IPS-20b (cell line): Measurements from ENCODE around the gene C14orf132.

Experiments
- H3K27ac ChIP-seq: one replicate; pipeline ENCODE4 v1.5.1; 2013; ENCODE audit warnings: low read length
- H3K27me3 ChIP-seq: 2 replicates; pipeline ENCODE4 v1.6.1; 2013; ENCODE audit warnings: mild to moderate bottlenecking, low read length, inconsistent platforms; ENCODE audit not compliant: insufficient read depth
- H3K36me3 ChIP-seq: 2 replicates; pipeline ENCODE4 v1.6.1; 2013; ENCODE audit warnings: low read depth, mild to moderate bottlenecking, inconsistent platforms, low read length, moderate library complexity; ENCODE audit not compliant: insufficient read depth
- H3K4me1 ChIP-seq: 2 replicates; pipeline ENCODE4 v1.6.1; 2013; ENCODE audit warnings: mild to moderate bottlenecking, control low read depth, inconsistent platforms, low read length, moderate library complexity; ENCODE audit not compliant: insufficient read depth
- H3K4me3 ChIP-seq: 2 replicates; pipeline ENCODE4 v1.5.1; 2013; ENCODE audit warnings: mild to moderate bottlenecking, low read length, inconsistent platforms
- H3K9ac ChIP-seq: 2 replicates; pipeline ENCODE4 v1.6.1; 2013; ENCODE audit warnings: low read depth, mild to moderate bottlenecking, inconsistent platforms, low read length, moderate library complexity
- H3K9me3 ChIP-seq: 2 replicates; pipeline ENCODE4 v1.6.1; 2013; ENCODE audit warnings: mild to moderate bottlenecking, low read depth, low read length, inconsistent platforms; ENCODE audit not compliant: insufficient read depth

Gene C14orf132

GRCh38 chr14:96054661-96055060, 15.5 kb downstream of the C14orf132 start:
- Histone ChIP-seq H3K9ac (no peak overlapping the region), H3K4me1 (peaks cover 9% of the 10 kb centered on the region; the same call in 1 of the 2 replicates), H3K9me3 (no peaks in the 10 kb centered on the region), H3K36me3 (peaks cover 6% of the 10 kb centered on the region; the same call in 1 of the 2 replicates), H3K27me3 (no peaks in the 10 kb centered on the region), H3K27ac (no peak overlapping the region), H3K4me3 (no peak overlapping the region)

- peaks cover 9% of the 10 kb centered on the region; the same call in 1 of the 2 replicates for H3K4me1 ChIP-seq
These were observed 16.0 kb downstream of the C14orf132 start for GRCh38 chr14:96055065-96055752.

DNA sequence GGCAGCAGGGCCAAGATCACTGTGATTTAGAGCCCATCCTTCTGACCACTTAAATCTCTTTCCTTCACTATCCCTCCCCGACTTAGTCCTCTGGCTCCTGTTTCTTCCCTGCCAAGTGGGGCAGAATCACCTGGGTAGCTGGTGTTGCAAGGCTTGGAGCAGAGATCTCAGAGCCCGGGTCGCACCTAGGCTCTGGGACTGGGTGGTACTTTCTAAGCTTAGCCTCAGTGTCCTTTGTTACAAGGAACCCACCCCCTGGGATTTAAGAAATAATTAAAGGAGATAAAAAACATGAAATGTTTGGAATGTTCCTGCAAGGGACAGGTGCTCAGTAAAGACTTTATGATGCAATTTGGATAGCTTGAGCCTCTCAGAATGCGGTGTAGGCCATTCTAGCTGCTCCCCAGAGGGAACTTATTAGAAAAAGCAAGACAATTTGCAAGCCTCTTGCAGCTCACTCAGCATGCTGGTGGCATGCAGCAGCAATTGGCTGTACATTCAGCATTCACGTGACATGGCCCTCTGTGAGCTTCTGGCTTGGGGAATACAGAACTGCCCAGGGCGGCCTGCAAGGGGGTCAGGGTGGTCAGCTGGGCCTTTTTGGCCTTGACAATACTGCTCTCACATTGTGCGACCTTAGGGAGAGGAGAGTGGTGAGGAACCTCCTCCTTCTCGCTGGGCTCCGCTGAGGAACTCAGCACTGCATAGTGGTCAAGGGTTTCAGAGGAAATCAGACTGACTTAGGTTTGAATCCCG, 16.8 kb downstream of the C14orf132 start:
- Histone ChIP-seq H3K27me3 (no peaks in the 10 kb centered on the region), H3K4me1 (peaks cover 9% of the 10 kb centered on the region; the same call in 1 of the 2 replicates), H3K4me3 (no peak overlapping the region), H3K9me3 (no peaks in the 10 kb centered on the region), H3K27ac (no peak overlapping the region), H3K36me3 (peaks cover 6% of the 10 kb centered on the region; the same call in 1 of the 2 replicates), H3K9ac (no peak overlapping the region)

More at GRCh38 chr14:96055065-96055752, 16.0 kb downstream of the C14orf132 start:
- Histone ChIP-seq H3K27ac (no peak overlapping the region), H3K36me3 (peaks cover 6% of the 10 kb centered on the region; the same call in 1 of the 2 replicates), H3K27me3 (no peaks in the 10 kb centered on the region), H3K9me3 (no peaks in the 10 kb centered on the region), H3K9ac (no peak overlapping the region), H3K4me3 (no peak overlapping the region)

- Histone ChIP-seq H3K4me1 (peaks cover 9% of the 10 kb centered on the region; the same call in 1 of the 2 replicates), H3K4me3 (no peak overlapping the region), H3K27me3 (no peaks in the 10 kb centered on the region), H3K36me3 (peaks cover 6% of the 10 kb centered on the region; the same call in 1 of the 2 replicates), H3K27ac (no peak overlapping the region), H3K9me3 (no peaks in the 10 kb centered on the region), H3K9ac (no peak overlapping the region)
These were observed 17.6 kb downstream of the C14orf132 start for GRCh38 chr14:96056509-96057422.

- H3K36me3 ChIP-seq = no peaks in the 10 kb centered on the region
- H3K4me1 ChIP-seq = peaks cover 9% of the 10 kb centered on the region; the same call in 1 of the 2 replicates
- H3K9ac ChIP-seq = no peak overlapping the region
- H3K4me3 ChIP-seq = no peak overlapping the region
- no peak overlapping the region for H3K27ac ChIP-seq
- no peaks in the 10 kb centered on the region for H3K9me3 ChIP-seq
- no peaks in the 10 kb centered on the region for H3K27me3 ChIP-seq
These were observed 18.6 kb downstream of the C14orf132 start for GRCh38 chr14:96057738-96058137.

DNA sequence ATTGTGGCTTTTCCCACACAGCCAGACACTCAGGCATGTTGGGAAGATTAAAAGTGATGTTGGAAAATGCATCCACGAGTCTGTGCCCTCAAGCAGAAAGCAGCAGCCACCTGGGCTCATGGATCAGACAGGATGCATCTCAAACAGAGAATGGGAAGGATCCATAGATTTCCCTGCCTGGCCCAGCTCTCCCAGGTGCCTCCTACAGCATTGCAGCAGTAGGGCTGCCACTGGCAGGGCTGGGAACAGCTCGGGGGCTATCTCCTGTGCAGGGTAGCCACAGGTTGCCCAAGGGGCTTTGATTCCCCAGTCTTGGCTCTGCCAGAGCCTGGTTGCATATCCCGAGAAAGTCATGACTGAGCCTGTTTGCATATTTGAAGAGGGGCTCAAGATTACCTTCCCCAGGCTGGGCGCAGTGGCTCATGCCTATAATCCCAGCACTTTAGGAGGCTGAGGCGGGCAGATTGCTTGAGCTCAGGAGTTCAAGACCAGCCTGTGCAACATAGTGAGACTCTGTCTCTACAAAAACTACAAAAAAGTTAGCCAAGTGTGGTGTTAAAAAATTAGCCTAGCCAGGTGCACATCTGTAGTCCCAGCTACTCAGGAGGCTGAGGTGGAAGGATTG, 19.5 kb downstream of the C14orf132 start:
- Histone ChIP-seq H3K36me3 (no peaks in the 10 kb centered on the region), H3K4me1 (peaks cover 9% of the 10 kb centered on the region; the same call in 1 of the 2 replicates), H3K9me3 (no peaks in the 10 kb centered on the region), H3K27me3 (no peaks in the 10 kb centered on the region), H3K27ac (no peak overlapping the region), H3K9ac (no peak overlapping the region), H3K4me3 (no peak overlapping the region)

DNA sequence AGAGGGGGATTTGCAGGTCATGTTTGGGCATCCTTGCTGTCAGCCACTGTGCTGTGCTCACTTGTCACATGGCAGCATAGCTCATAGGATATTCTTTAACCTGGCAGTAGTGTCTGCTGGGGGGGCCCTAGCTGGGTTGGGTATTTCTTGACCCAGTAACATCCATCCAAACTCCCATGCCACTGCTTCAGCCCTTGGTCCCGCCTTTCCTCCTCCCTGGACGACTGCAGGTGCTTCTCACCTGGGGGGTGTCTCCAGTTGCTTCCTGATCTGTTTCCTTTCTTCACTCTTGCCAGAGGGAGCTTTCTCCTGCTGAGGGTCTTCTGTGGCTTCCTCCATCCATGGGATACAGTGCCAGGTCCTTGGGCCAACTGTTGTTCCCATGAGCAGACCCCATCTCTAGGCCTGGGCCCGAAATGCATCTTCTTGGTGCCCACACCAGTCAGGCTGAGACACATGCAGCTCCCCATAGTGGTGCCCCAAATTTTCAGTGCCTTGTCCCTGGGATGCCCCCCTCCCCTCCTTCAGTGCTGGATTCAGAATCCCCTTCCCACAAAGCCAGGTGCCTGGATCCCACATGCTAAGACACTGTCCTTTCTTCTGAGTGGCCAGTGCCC, 20.5 kb downstream of the C14orf132 start:
- H3K4me1 ChIP-seq = peaks cover 9% of the 10 kb centered on the region; the same call in 1 of the 2 replicates
- no peaks in the 10 kb centered on the region for H3K36me3 ChIP-seq
- no peaks in the 10 kb centered on the region for H3K9me3 ChIP-seq
- H3K4me3 ChIP-seq = no peak overlapping the region
- H3K27ac ChIP-seq = no peak overlapping the region
- H3K27me3 ChIP-seq = no peaks in the 10 kb centered on the region
- no peak overlapping the region for H3K9ac ChIP-seq

GRCh38 chr14:96060186-96060933, 21.2 kb downstream of the C14orf132 start:
- no peaks in the 10 kb centered on the region for H3K9me3 ChIP-seq
- no peaks in the 10 kb centered on the region for H3K36me3 ChIP-seq
- no peak overlapping the region for H3K9ac ChIP-seq
- no peak overlapping the region for H3K4me3 ChIP-seq
- no peak overlapping the region for H3K27ac ChIP-seq
- peaks cover 9% of the 10 kb centered on the region; the same call in 1 of the 2 replicates for H3K4me1 ChIP-seq
- no peaks in the 10 kb centered on the region for H3K27me3 ChIP-seq

- no peak overlapping the region for H3K4me3 ChIP-seq
- no peaks in the 10 kb centered on the region for H3K9me3 ChIP-seq
- no peaks in the 10 kb centered on the region for H3K36me3 ChIP-seq
- H3K27me3 ChIP-seq = no peaks in the 10 kb centered on the region
- H3K9ac ChIP-seq = no peak overlapping the region
- H3K27ac ChIP-seq = no peak overlapping the region
- no peaks in the 10 kb centered on the region; the same call in 1 of the 2 replicates for H3K4me1 ChIP-seq
These were observed 22.8 kb downstream of the C14orf132 start for GRCh38 chr14:96062010-96062409.

DNA sequence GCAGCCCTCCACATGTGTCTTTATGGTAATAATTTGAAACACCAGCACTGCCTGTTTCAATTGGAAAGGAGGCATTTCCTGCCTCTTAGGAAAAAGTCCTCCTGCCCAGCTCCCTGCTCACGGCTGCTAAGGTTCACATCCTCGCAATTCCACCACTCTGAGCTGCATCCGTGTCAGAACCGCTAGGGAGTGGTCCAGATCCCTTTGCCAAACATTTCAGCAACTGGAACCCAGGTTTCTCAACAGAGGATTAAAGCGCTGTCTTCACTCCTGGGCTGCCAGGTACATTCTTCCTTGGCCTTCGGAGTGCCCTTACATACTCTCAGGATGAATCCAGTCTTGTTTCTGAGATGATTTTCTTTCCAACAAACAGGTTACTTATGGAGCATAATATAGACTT, 23.3 kb downstream of the C14orf132 start:
- Histone ChIP-seq H3K36me3 (no peaks in the 10 kb centered on the region), H3K27me3 (no peaks in the 10 kb centered on the region), H3K4me1 (no peaks in the 10 kb centered on the region; the same call in 1 of the 2 replicates), H3K27ac (no peak overlapping the region), H3K9ac (no peak overlapping the region), H3K4me3 (no peak overlapping the region), H3K9me3 (no peaks in the 10 kb centered on the region)
